SK-N-SH (cell line): ENCODE data around the gene ITGAV. TPM values are rescaled to one million over a fixed set of nuclear protein-coding genes. Genes with fewer than 3 reads are reported as not detected.
A peak's percentile ranks its signal among the peaks of the same experiment; 100 is the strongest.

Experiments
- CTCF ChIA-PET: fragments of 300-600, 350-600 bp; formaldehyde crosslinking; extraction: SDS; loops from one replicate; lab custom pipeline; 2021; lab: Yijun Ruan, JAX
- POLR2A ChIA-PET: fragments of 350-600 bp; sonication (Branson Sonifier 250); formaldehyde crosslinking; extraction: SDS; loops from one replicate; lab custom pipeline; 2020; ENCODE audit warnings: antibody characterized with exemption, inconsistent platforms; lab: Yijun Ruan, JAX
- DNase-seq: peaks from one replicate; pipeline ENCODE4 v3.0.0; 2012
- H2AFZ ChIP-seq: fragments of 200-600 bp; sonication (generic); 2 replicates; pipeline ENCODE4 v1.8.1; 2016; ENCODE audit warnings: antibody characterized with exemption, mild to moderate bottlenecking, low read depth
- H3F3A ChIP-seq: fragments of 200-600 bp; sonication (generic); replicated peaks from 2 replicates; pipeline ENCODE3; 2016; ENCODE audit warnings: antibody characterized with exemption, mild to moderate bottlenecking; ENCODE audit not compliant: insufficient read depth
- H3K27ac ChIP-seq, 2 experiments: fragments of 200-500 bp in 1 of 2; fragments of 200-600 bp in 1 of 2; sonication (Bioruptor generic) in 1 of 2; sonication (generic), shearing (Covaris generic) in 1 of 2; 2 replicates each; pipeline versions ENCODE4 v1.5.1 to v1.6.1; 2014 to 2016; ENCODE audit warnings: low read depth in 2 of 2, inconsistent platforms in 1 of 2, low read length in 1 of 2, mild to moderate bottlenecking in 1 of 2, mixed read lengths in 1 of 2
- H3K27me3 ChIP-seq: fragments of 200-600 bp; sonication (generic), shearing (Covaris generic); 2 replicates; pipeline ENCODE4 v1.6.1; 2016; ENCODE audit warnings: mixed run types; ENCODE audit not compliant: insufficient read depth
- H3K36me3 ChIP-seq, 2 experiments: fragments of 200-500 bp in 1 of 2; fragments of 200-600 bp in 1 of 2; sonication (Bioruptor generic) in 1 of 2; sonication (generic) in 1 of 2; replicated peaks in 1 of 2; 2 replicates each; pipeline versions ENCODE3 to v1.5.1; 2014 to 2016; ENCODE audit warnings: low read length in 1 of 2, mild to moderate bottlenecking in 1 of 2; ENCODE audit not compliant: insufficient read depth in 2 of 2, control insufficient read depth in 1 of 2
- H3K4me1 ChIP-seq, 2 experiments: fragments of 200-500 bp in 1 of 2; fragments of 200-600 bp in 1 of 2; sonication (Bioruptor generic) in 1 of 2; sonication (generic), shearing (Covaris generic) in 1 of 2; 2 replicates each; pipeline versions ENCODE4 v1.5.1 to v1.6.1; 2014 to 2016; ENCODE audit warnings: low read depth in 1 of 2, low read length in 1 of 2, mixed run types in 1 of 2; ENCODE audit not compliant: insufficient read depth in 2 of 2, control insufficient read depth in 1 of 2
- H3K4me2 ChIP-seq: fragments of 200-600 bp; sonication (generic), shearing (Covaris generic); 2 replicates; pipeline ENCODE4 v1.6.1; 2017; ENCODE audit warnings: mixed run types
- H3K4me3 ChIP-seq, 2 experiments: fragments of 200-500 bp in 1 of 2; fragments of 200-600 bp in 1 of 2; sonication (Bioruptor generic) in 1 of 2; sonication (generic), shearing (Covaris generic) in 1 of 2; 2 replicates each; pipeline versions ENCODE4 v1.5.1 to v1.8.1; 2014 to 2016; ENCODE audit warnings: low read depth in 2 of 2, inconsistent platforms in 1 of 2, low read length in 1 of 2, mild to moderate bottlenecking in 1 of 2, mixed read lengths in 1 of 2, moderate library complexity in 1 of 2
- H3K79me2 ChIP-seq: fragments of 200-600 bp; sonication (generic); 2 replicates; pipeline ENCODE4 v1.8.1; 2017; ENCODE audit warnings: mild to moderate bottlenecking; ENCODE audit not compliant: insufficient read depth
- H3K9ac ChIP-seq: fragments of 200-600 bp; sonication (generic); 2 replicates; pipeline ENCODE4 v1.6.1; 2017; ENCODE audit warnings: mixed run types
- H3K9me2 ChIP-seq: fragments of 200-600 bp; sonication (generic); 2 replicates; pipeline ENCODE4 v1.6.1; 2017; ENCODE audit warnings: mixed run types
- H3K9me3 ChIP-seq: fragments of 200-600 bp; sonication (generic); 2 replicates; pipeline ENCODE4 v1.6.1; 2017; ENCODE audit warnings: mixed run types, mild to moderate bottlenecking, moderate library complexity
- H4K20me1 ChIP-seq: fragments of 200-600 bp; sonication (generic); 2 replicates; pipeline ENCODE4 v1.6.1; 2017; ENCODE audit warnings: mild to moderate bottlenecking, mixed run types; ENCODE audit not compliant: insufficient read depth
- CHD2 ChIP-seq: fragments of 150-350 bp; IDR thresholded peaks from 2 replicates; pipeline ENCODE4 v1.6.1; 2018; ENCODE audit warnings: low read length; ENCODE audit not compliant: partially characterized antibody
- CTCF ChIP-seq: fragments of 200-600 bp; sonication (generic); IDR thresholded peaks from 2 replicates; pipeline ENCODE4 v1.6.1; 2017; ENCODE audit warnings: antibody characterized with exemption, mild to moderate bottlenecking, moderate library complexity
- ELF1 ChIP-seq: IDR thresholded peaks from 2 replicates; pipeline ENCODE4 v1.4.0; 2012
- EP300 ChIP-seq, 2 experiments: IDR thresholded peaks; 2 replicates each; pipeline versions ENCODE4 v1.4.0 to v1.6.1; 2012; ENCODE audit warnings: borderline replicate concordance in 1 of 2, low read depth in 1 of 2, low read length in 1 of 2
- FOXM1 ChIP-seq: IDR thresholded peaks from 2 replicates; pipeline ENCODE4 v1.4.0; 2012; ENCODE audit warnings: low read depth, mild to moderate bottlenecking
- JUND ChIP-seq: IDR thresholded peaks from 2 replicates; pipeline ENCODE4 v1.4.0; 2012
- NFIC ChIP-seq: IDR thresholded peaks from 2 replicates; pipeline ENCODE4 v1.4.0; 2012; ENCODE audit warnings: borderline replicate concordance
- PBX3 ChIP-seq: IDR thresholded peaks from 2 replicates; pipeline ENCODE4; 2012
- RFX5 ChIP-seq: IDR thresholded peaks from 2 replicates; pipeline ENCODE4 v1.6.1; 2012; ENCODE audit warnings: mild to moderate bottlenecking, improper control_type of control experiment, low read length
- RXRA ChIP-seq: IDR thresholded peaks from 2 replicates; pipeline ENCODE4 v1.4.0; 2012; ENCODE audit warnings: low read depth, mild to moderate bottlenecking, borderline replicate concordance
- SMC3 ChIP-seq: IDR thresholded peaks from 2 replicates; pipeline ENCODE4 v1.6.1; 2012; ENCODE audit warnings: low read depth, low read length, improper control_type of control experiment
- TCF12 ChIP-seq: IDR thresholded peaks from 2 replicates; pipeline ENCODE4 v1.4.0; 2012
- TEAD4 ChIP-seq: IDR thresholded peaks from 2 replicates; pipeline ENCODE4 v1.4.0; 2012; ENCODE audit warnings: mild to moderate bottlenecking, borderline replicate concordance; ENCODE audit not compliant: insufficient read depth
- USF1 ChIP-seq: IDR thresholded peaks from 2 replicates; pipeline ENCODE4 v1.4.0; 2012; ENCODE audit warnings: low read depth, borderline replicate concordance
- WGBS: methylation state at CpG from one replicate; pipeline ENCODE4 v1.1.6; 2017; ENCODE audit warnings: low lambda C conversion rate; 5-methylcytosine and 5-hydroxymethylcytosine counted together
- polyA plus RNA-seq, 3 experiments: library from polyadenylated mRNA; depleted of rRNA; stranded (reverse); fragments of >200 nt; gene quantifications; 2 replicates each; pipeline ENCODE4 v1.2.3, GENCODE V29; 2012

Gene ITGAV
- polyA plus RNA-seq, 1 of the 3 experiments (the other 2 are of a cell fraction): 24.3 TPM

GRCh38 chr2:186551323-186552050 is 38.4 kb upstream of the ITGAV start:
- H3K9me3 ChIP-seq: no peaks in the 10 kb centered on the region
- 0 out of 2 replicates have a peak overlapping the region, but pooled peaks have one; percentile 19 for H2AFZ ChIP-seq
- no peaks in the 10 kb centered on the region for H3K9me2 ChIP-seq
- DNase-seq: no peak
- no peak overlapping the region for H3K4me2 ChIP-seq
- H3K4me1 ChIP-seq: peaks cover 0 to 16% of the 10 kb centered on the region in 2 experiments; a peak in 1 of 4 replicates
- WGBS: 89% methylated on average over 8 of the region's 8 CpGs
- TF ChIP-seq CHD2: no peak
- no peak for TF ChIP-seq TEAD4
- no peak for TF ChIP-seq PBX3
- no peak for TF ChIP-seq USF1
- no peak for TF ChIP-seq RXRA
- no peak for TF ChIP-seq FOXM1
- TF ChIP-seq RFX5: no peak
- no peak for TF ChIP-seq ELF1
- TF ChIP-seq CTCF: no peak
- TF ChIP-seq SMC3: no peak
- no peak overlapping the region for H3K4me3 ChIP-seq
- POLR2A ChIA-PET: no interaction called here
- no peaks in the 10 kb centered on the region for H3K36me3 ChIP-seq
- H3K27ac ChIP-seq: no peak overlapping the region
- H3K27me3 ChIP-seq: no peaks in the 10 kb centered on the region
- H3K9ac ChIP-seq: no peak overlapping the region
- no peaks in the 10 kb centered on the region for H3F3A ChIP-seq
- H4K20me1 ChIP-seq: no peaks in the 10 kb centered on the region
- H3K79me2 ChIP-seq: no peaks in the 10 kb centered on the region
- CTCF ChIA-PET: no interaction called here

- no peak overlapping the region for H3K4me3 ChIP-seq
- no peaks in the 10 kb centered on the region for H3K79me2 ChIP-seq
- 35% methylated on average over 1 of the region's 1 CpG for WGBS
- no peak overlapping the region for H3K4me2 ChIP-seq
- no peak overlapping the region for H3K27ac ChIP-seq
- H3K9me2 ChIP-seq: no peaks in the 10 kb centered on the region
- no peak overlapping the region for H3K9ac ChIP-seq
- H4K20me1 ChIP-seq: no peaks in the 10 kb centered on the region
- H3K36me3 ChIP-seq: no peaks in the 10 kb centered on the region
- TF ChIP-seq JUND (peak; percentile 54), EP300 (IDR thresholded peaks at IDR 0.05; ENCODE audit: borderline replicate concordance in 1 of 2, low read depth in 1 of 2, low read length in 1 of 2) (0 out of 4 replicates have a peak, but pooled peaks of 1 of the 2 experiments have one; percentile 11), PBX3 (peak; percentile 85), TCF12 (peak; percentile 79), USF1 (no peak), NFIC (no peak)
- CTCF ChIA-PET: interaction anchor here (0.6 kb wide), 1 partner anchor 352 kb away, joined by 3 read pairs; no protein-coding TSS in a partner anchor
- DNase-seq: no peak
- H3F3A ChIP-seq: no peaks in the 10 kb centered on the region
- no peak overlapping the region for H2AFZ ChIP-seq
- peaks cover 0 to 8% of the 10 kb centered on the region in 2 experiments; a peak in 1 of 4 replicates for H3K4me1 ChIP-seq
- no peaks in the 10 kb centered on the region for H3K9me3 ChIP-seq
- no peaks in the 10 kb centered on the region for H3K27me3 ChIP-seq
- POLR2A ChIA-PET: no interaction called here
These were observed 35.4 kb upstream of the ITGAV start for GRCh38 chr2:186554429-186554828.
